GM08714 (cell line): ENCODE results near the gene SCN1B.
"Not testable (repeated sequence)": the region's sequence is repeated elsewhere in the genome, so short reads cannot be mapped to it uniquely, and the experiment has no call there.

ENCODE experiments used
- H3K4me3 ChIP-seq: fragments of 200-500 bp; sonication (Bioruptor generic); 2 replicates; pipeline ENCODE4 v1.5.1; 2014; ENCODE audit warnings: mild to moderate bottlenecking, low read length, inconsistent platforms
- ZNF274 ChIP-seq: IDR thresholded peaks from 2 replicates; pipeline ENCODE4 v1.6.1; 2012; ENCODE audit warnings: mild to moderate bottlenecking, low read depth, low read length

Gene SCN1B

GRCh38 chr19:35030257-35031071 lies at the start of gene SCN1B:
Gene SCN1B (plus strand): TSS chr19:35030470. CDS start chr19:35030821, 351 bp downstream.
- TF ChIP-seq ZNF274 = no peak
- H3K4me3 ChIP-seq = peak within 1 kb of the TSS; percentile 25; the same call in 1 of the 2 replicates

DNA sequence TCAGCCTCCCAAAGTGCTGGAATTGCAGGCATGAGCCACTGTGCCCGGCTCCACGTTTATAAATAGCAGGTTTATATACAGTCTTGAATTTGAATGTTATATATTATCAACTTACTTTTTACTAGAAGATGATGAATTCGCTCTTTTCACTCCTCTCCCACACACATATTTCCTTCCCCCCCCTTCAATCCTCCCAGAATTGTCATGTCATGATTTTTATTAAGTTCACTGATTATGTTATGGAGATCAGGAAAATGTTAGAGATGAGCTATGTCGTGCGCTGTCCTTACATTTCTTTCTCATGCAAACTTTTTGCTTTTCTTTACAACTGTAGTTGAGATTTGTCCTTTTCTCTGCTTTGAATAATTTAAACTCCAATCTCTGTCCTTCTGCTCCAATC lies 48.0 kb upstream of the SCN1B start:
- TF ChIP-seq ZNF274 = no peak
- no peak overlapping the region for H3K4me3 ChIP-seq

GRCh38 chr19:34983786-34984185 lies 46.5 kb upstream of the SCN1B start:
- no peak for TF ChIP-seq ZNF274
- no peak overlapping the region for H3K4me3 ChIP-seq

- H3K4me3 ChIP-seq = no peak overlapping the region
- TF ChIP-seq ZNF274 = no peak
These were observed 46.0 kb upstream of the SCN1B start for GRCh38 chr19:34984287-34984686.

- no peak for TF ChIP-seq ZNF274
- no peak overlapping the region for H3K4me3 ChIP-seq
These were observed 44.8 kb upstream of the SCN1B start for GRCh38 chr19:34985249-34986022.

GRCh38 chr19:34988119-34988518 lies 42.2 kb upstream of the SCN1B start:
- no peak overlapping the region for H3K4me3 ChIP-seq
- no peak for TF ChIP-seq ZNF274

- no peak for TF ChIP-seq ZNF274
- no peak overlapping the region for H3K4me3 ChIP-seq
These were observed 41.0 kb upstream of the SCN1B start for GRCh38 chr19:34989298-34989697.

- no peak overlapping the region for H3K4me3 ChIP-seq
- no peak for TF ChIP-seq ZNF274
These were observed 39.6 kb upstream of the SCN1B start for GRCh38 chr19:34990578-34991192.

DNA sequence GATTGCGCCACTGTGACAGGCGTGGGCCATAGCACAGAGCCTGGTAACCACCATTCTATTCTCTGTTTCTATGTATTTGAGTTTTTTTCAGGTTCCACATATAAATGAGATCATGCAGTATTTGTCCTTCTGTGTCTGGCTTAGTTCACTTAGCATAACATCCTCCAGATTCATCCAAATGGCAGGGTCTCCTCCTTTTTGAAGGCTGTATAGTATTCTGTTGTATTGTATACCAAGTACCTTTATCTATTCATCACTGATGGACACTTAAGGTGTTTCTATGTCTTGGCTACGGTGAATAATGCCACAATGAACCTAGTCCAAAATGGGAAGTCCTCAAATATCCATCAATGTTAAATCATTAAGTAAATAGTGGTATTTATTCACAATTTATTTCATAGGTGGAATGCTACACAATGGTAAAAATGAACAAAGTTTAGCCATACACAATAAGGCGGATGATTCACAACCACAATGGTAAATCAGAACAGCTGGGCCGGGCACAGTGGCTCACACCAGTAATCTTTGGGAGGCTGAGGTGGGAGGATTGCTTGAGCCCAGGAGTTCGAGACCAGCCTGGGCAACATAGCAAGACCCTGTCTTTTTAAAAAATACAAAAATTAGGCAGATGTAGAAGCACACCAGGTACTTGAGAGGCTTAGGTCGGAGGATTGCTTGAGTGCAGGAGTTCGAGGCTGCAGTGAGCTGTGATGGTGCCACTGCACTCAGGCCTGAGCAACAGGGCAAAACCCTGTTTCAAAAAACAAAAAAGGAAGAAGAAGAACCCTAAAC lies 38.5 kb upstream of the SCN1B start:
- no peak for TF ChIP-seq ZNF274
- no peak overlapping the region for H3K4me3 ChIP-seq

- not testable (repeated sequence) for H3K4me3 ChIP-seq
These were observed 37.7 kb upstream of the SCN1B start for GRCh38 chr19:34992582-34992981.

DNA sequence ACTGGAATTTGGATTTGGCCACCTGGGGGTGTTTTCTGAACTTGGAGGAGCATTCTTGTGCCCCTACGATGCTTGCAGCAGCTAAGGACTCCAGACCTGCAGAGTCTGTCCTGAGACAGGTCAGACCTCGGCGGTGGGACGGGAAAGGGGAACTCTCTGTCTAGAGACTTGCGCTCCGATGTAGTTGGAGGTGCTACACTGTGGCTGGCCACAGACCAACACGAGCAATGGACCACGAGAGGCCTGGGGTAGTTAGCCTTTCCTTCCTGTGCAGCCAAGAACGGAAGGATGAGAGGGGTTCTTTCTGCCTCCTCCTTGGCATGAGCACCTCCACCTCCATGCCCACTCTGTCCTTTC lies 36.0 kb upstream of the SCN1B start:
- H3K4me3 ChIP-seq = no peak overlapping the region
- no peak for TF ChIP-seq ZNF274

GRCh38 chr19:34994643-34995541 lies 35.4 kb upstream of the SCN1B start:
- no peak for TF ChIP-seq ZNF274
- H3K4me3 ChIP-seq = no peak overlapping the region

DNA sequence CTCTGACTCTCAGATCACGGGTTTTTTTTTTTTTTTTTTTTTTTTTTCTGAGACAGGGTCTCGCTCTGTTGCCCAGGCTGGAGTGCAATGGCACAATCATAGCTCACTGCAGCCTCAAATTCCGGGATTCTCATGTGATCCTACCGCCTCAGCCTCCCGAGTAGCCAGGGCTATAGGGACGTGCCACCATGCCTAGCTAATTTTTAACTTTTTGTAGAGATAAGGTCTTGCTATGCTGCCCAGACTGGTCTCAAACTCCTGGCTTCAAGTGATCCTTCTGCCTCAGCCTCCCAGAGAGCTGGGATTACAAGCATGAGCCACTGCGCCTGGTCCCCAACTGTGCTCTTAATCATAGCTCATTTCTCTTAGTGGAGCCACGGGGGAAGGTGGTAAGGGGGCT lies 34.7 kb upstream of the SCN1B start:
- no peak for TF ChIP-seq ZNF274
- H3K4me3 ChIP-seq = no peak overlapping the region
